Epidermal melanocyte (primary cell): ENCODE data around the gene TOX3.

Source experiments
- DNase-seq: peaks from one replicate; pipeline ENCODE4 v3.0.0; 2011; ENCODE audit warnings: low spot score; ENCODE audit not compliant: insufficient read length

Gene TOX3

GRCh38 chr16:52492789-52493357, 54.1 kb downstream of the TOX3 start:
- DNase-seq = no peak

GRCh38 chr16:52491216-52491615, 55.7 kb downstream of the TOX3 start:
- DNase-seq = no peak

GRCh38 chr16:52489894-52490293, 57.0 kb downstream of the TOX3 start:
- no peak for DNase-seq

- no peak for DNase-seq
Measured at GRCh38 chr16:52488837-52489289, 58.1 kb downstream of the TOX3 start.

GRCh38 chr16:52487849-52488457, 59.0 kb downstream of the TOX3 start:
- no peak for DNase-seq

- DNase-seq = no peak
Measured at GRCh38 chr16:52480237-52480636, 66.7 kb downstream of the TOX3 start.

GRCh38 chr16:52476111-52476510, 70.8 kb downstream of the TOX3 start:
- DNase-seq = no peak

- DNase-seq = no peak
Measured at GRCh38 chr16:52474679-52475078, 72.3 kb downstream of the TOX3 start.

- no peak for DNase-seq
Measured at GRCh38 chr16:52473096-52473495, 73.8 kb downstream of the TOX3 start.

GRCh38 chr16:52471650-52472370, 75.1 kb downstream of the TOX3 start:
- no peak for DNase-seq

- DNase-seq = no peak
Measured at GRCh38 chr16:52470585-52470984, 76.4 kb downstream of the TOX3 start.

GRCh38 chr16:52469775-52470174, 77.2 kb downstream of the TOX3 start:
- no peak for DNase-seq

GRCh38 chr16:52469091-52469490, 77.9 kb downstream of the TOX3 start:
- DNase-seq = no peak

GRCh38 chr16:52467753-52468152, 79.2 kb downstream of the TOX3 start:
- no peak for DNase-seq

- no peak for DNase-seq
Measured at GRCh38 chr16:52466994-52467393, 79.9 kb downstream of the TOX3 start.

- no peak for DNase-seq
Measured at GRCh38 chr16:52465711-52466267, 81.2 kb downstream of the TOX3 start.

- DNase-seq = no peak
Measured at GRCh38 chr16:52463904-52464303, 83.0 kb downstream of the TOX3 start.

- DNase-seq = no peak
Measured at GRCh38 chr16:52462816-52463215, 84.1 kb downstream of the TOX3 start.

GRCh38 chr16:52460639-52461178, 86.2 kb downstream of the TOX3 start:
- no peak for DNase-seq

GRCh38 chr16:52456368-52456767, 90.6 kb downstream of the TOX3 start:
- no peak for DNase-seq

- no peak for DNase-seq
Measured at GRCh38 chr16:52455549-52456277, 91.2 kb downstream of the TOX3 start.

GRCh38 chr16:52453644-52454043, 93.3 kb downstream of the TOX3 start:
- DNase-seq = no peak
